HEK293 (cell line): ENCODE data around the gene AAK1.
"Not testable (repeated sequence)": the region's sequence is repeated elsewhere in the genome, so short reads cannot be mapped to it uniquely, and the experiment has no call there.

Source experiments
- MYNN ChIP-seq: fragments of 450-650 bp; formaldehyde crosslinking; IDR thresholded peaks from 2 replicates; pipeline ENCODE4 v1.5.1; 2016; ENCODE audit warnings: missing biosample characterization, missing genetic modification characterization, borderline replicate concordance
- ZNF121 ChIP-seq: fragments of 450-650 bp; formaldehyde crosslinking; IDR thresholded peaks from 2 replicates; pipeline ENCODE4 v1.5.1; 2016; ENCODE audit warnings: missing biosample characterization, missing genetic modification characterization
- ZNF184 ChIP-seq: fragments of 450-650 bp; IDR thresholded peaks from 2 replicates; pipeline ENCODE4 v1.5.1; 2018; ENCODE audit warnings: missing biosample characterization, mild to moderate bottlenecking, missing genetic modification characterization
- ZNF24 ChIP-seq: fragments of 450-650 bp; formaldehyde crosslinking; IDR thresholded peaks from 2 replicates; pipeline ENCODE4 v1.5.1; 2016; ENCODE audit warnings: missing biosample characterization, missing genetic modification characterization
- ZNF248 ChIP-seq: fragments of 450-650 bp; formaldehyde crosslinking; IDR thresholded peaks from 2 replicates; pipeline ENCODE4 v1.5.1; 2017; ENCODE audit warnings: missing biosample characterization, missing genetic modification characterization
- ZNF830 ChIP-seq: fragments of 450-650 bp; IDR thresholded peaks from 2 replicates; pipeline ENCODE4 v1.5.0; 2018; ENCODE audit warnings: missing biosample characterization, missing genetic modification characterization, low read depth, mild to moderate bottlenecking, moderate library complexity
- TF ChIP-seq, protein P1 (sequence below): sonication (generic); formaldehyde crosslinking; IDR thresholded peaks from 2 replicates; pipeline ENCODE4 v1.8.1; 2022; ENCODE audit warnings: mild to moderate bottlenecking, moderate library complexity, missing genetic modification reagents
- TF ChIP-seq, protein P2 (sequence below): fragments of 450-650 bp; formaldehyde crosslinking; IDR thresholded peaks from 2 replicates; pipeline ENCODE4 v1.5.1; 2016; ENCODE audit warnings: missing biosample characterization, missing genetic modification characterization, low read depth
- TF ChIP-seq, protein P3 (sequence below): fragments of 450-650 bp; formaldehyde crosslinking; IDR thresholded peaks from 2 replicates; pipeline ENCODE4 v1.5.1; 2016; ENCODE audit warnings: missing biosample characterization, missing genetic modification characterization

DNA sequence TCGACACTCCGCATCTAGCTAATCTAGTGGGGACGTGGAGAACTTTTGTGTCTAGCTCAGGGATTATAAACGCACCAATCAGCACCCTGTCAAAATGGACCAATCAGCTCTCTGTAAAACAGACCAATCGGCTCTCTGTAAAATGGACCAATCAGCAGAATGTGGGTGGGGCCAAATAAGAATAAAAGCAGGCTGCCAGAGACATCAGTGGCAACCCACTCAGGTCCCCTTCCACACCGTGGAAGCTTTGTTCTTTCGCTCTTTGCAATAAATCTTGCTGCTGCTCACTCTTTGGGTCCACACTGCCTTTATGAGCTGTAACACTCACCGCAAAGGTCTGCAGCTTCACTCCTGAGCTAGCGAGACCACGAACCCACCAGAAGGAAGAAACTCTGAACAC lies 20.7 kb downstream of the AAK1 start:
- TF ChIP-seq, protein P1, sequence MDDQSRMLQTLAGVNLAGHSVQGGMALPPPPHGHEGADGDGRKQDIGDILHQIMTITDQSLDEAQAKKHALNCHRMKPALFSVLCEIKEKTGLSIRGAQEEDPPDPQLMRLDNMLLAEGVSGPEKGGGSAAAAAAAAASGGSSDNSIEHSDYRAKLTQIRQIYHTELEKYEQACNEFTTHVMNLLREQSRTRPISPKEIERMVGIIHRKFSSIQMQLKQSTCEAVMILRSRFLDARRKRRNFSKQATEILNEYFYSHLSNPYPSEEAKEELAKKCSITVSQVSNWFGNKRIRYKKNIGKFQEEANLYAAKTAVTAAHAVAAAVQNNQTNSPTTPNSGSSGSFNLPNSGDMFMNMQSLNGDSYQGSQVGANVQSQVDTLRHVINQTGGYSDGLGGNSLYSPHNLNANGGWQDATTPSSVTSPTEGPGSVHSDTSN (CRISPR knock-in tag) = not testable (repeated sequence)
- TF ChIP-seq ZNF184, ZNF121, ZNF830, MYNN, ZNF24, ZNF248 (tag by site-specific recombination): not testable (repeated sequence)
- TF ChIP-seq, protein P2, sequence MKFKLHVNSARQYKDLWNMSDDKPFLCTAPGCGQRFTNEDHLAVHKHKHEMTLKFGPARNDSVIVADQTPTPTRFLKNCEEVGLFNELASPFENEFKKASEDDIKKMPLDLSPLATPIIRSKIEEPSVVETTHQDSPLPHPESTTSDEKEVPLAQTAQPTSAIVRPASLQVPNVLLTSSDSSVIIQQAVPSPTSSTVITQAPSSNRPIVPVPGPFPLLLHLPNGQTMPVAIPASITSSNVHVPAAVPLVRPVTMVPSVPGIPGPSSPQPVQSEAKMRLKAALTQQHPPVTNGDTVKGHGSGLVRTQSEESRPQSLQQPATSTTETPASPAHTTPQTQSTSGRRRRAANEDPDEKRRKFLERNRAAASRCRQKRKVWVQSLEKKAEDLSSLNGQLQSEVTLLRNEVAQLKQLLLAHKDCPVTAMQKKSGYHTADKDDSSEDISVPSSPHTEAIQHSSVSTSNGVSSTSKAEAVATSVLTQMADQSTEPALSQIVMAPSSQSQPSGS (tag by site-specific recombination) = not testable (repeated sequence)
- TF ChIP-seq, protein P3, sequence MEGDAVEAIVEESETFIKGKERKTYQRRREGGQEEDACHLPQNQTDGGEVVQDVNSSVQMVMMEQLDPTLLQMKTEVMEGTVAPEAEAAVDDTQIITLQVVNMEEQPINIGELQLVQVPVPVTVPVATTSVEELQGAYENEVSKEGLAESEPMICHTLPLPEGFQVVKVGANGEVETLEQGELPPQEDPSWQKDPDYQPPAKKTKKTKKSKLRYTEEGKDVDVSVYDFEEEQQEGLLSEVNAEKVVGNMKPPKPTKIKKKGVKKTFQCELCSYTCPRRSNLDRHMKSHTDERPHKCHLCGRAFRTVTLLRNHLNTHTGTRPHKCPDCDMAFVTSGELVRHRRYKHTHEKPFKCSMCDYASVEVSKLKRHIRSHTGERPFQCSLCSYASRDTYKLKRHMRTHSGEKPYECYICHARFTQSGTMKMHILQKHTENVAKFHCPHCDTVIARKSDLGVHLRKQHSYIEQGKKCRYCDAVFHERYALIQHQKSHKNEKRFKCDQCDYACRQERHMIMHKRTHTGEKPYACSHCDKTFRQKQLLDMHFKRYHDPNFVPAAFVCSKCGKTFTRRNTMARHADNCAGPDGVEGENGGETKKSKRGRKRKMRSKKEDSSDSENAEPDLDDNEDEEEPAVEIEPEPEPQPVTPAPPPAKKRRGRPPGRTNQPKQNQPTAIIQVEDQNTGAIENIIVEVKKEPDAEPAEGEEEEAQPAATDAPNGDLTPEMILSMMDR (tag by site-specific recombination) = not testable (repeated sequence)
